ENCODE data around the gene TTC22.
A peak's percentile ranks its signal among the peaks of the same experiment; 100 is the strongest.

Gene TTC22

DNA sequence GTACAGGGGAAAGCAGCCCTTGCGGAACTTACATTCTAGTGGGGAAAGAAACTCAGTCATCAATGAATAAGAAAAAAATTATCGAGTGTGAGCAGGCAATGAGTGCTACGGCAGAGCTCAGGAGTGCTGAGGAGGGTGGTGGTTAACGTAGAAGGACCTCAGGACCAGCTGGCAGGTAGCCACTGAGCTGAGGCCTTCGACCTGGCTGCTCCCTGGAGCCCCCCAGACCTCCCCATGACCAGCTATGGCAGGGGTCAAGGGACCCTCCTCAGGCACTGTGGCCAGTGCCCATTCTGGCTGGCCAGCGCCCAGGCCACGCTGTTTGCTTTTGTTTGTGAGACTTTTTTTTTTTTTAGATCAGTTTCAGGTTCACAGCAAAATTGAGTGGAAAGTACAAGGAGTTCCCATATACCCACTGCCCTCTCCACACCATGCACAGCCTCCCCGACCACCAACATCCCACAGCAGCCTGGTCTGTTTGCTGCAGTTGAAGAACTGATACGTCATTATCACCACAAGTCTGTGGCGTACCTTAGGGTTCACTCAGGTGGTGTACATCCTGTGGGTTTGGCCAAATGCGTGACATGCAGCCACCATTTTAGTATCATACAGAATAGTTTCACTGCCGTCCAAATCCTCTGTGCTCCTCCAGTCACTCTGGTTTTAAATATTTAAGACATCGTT lies 11.8 kb upstream of the TTC22 start:
- WGBS (ENCODE audit: insufficient coverage) = 95% methylated on average over 7 of the region's 13 CpGs
- H3K4me1 ChIP-seq (ENCODE audit: control extremely low read depth in 1 of 4, control insufficient read depth in 4 of 4, insufficient read depth in 4 of 4, low read length in 3 of 4) = peaks cover 0 to 5% (median 0%) of the 10 kb centered on the region in 4 experiments
- H3K36me3 ChIP-seq (ENCODE audit: control insufficient read depth in 4 of 4, insufficient read depth in 4 of 4, low read length in 3 of 4) = no peaks in the 10 kb centered on the region
- ChIA-PET CTCF (interaction anchor here (0.6 to 2.2 kb wide), 3 partner anchors 12 to 952 kb away, joined by 4 to 10 read pairs (median 7); partner anchors contain the start of gene TTC22), POLR2A (interaction anchor here (0.6 kb wide), 1 partner anchor 514 kb away, joined by 6 read pairs; no protein-coding TSS in a partner anchor)
- H3K9me3 ChIP-seq (ENCODE audit: control extremely low read depth in 1 of 5, control insufficient read depth in 4 of 5, insufficient read depth in 2 of 5, low read depth in 1 of 5, low read length in 4 of 5) = no peaks in the 10 kb centered on the region
- DNase-seq = no peak
- H3K27ac ChIP-seq (ENCODE audit: insufficient read depth in 1 of 2, low read depth in 1 of 2, low read length in 2 of 2, poor library complexity in 1 of 2, severe bottlenecking in 2 of 2) = no peak overlapping the region
- no peak overlapping the region for H3K4me3 ChIP-seq (ENCODE audit: control insufficient read depth in 1 of 7, extremely low read depth in 1 of 7, insufficient read depth in 4 of 7, low read depth in 2 of 7, low read length in 6 of 7)
- no peaks in the 10 kb centered on the region for H3K27me3 ChIP-seq (replicated peaks in 2 of 5; ENCODE audit: control insufficient read depth in 4 of 5, insufficient read depth in 5 of 5, low read length in 4 of 5)

DNA sequence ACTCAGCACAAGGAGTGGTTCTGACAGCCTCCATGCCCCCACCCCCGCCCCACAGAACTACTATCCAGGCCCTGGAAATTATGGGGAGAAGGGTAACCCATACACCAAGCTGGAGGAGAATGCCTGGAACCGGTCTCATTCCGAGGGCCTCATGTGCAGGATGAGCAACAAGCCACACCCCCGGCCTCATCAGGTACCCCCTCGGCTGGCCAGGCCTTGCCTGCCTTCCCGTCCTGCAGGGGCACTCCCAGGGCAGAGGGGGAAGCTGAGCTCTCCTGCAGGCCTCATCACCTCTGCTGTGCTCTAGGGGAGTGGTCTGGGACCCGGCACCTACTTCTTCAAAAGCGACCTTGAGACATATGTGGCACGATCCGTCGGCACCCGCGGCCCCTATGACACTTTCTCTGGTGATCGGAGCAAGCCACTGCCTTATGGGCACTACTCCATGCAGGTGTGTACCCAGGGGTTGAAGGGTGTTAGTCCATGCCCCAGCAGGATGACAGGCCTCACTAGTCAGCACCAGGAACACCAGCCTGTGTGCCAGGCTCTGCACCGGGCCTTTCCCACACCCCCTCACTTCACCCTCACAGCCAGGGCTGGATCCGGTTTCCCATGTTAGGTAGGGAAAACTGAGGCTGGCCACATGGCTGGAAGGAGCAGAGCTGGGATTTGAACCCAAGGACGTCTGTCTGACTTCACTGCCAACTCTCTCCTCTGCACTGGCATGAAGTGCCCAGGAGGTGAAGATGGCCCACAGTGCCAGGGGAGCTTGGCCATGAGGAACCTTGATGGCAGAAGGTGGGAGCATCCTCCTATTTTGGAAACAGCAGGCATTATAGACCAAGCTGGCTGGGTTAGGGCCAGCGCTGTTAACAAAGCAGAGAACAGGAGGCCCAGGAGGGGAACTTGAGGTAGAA lies 10.9 kb upstream of the TTC22 start:
- Histone ChIP-seq H3K4me3 (ENCODE audit: control insufficient read depth in 1 of 7, extremely low read depth in 1 of 7, insufficient read depth in 4 of 7, low read depth in 2 of 7, low read length in 6 of 7) (no peak overlapping the region), H3K9me3 (ENCODE audit: control extremely low read depth in 1 of 5, control insufficient read depth in 4 of 5, insufficient read depth in 2 of 5, low read depth in 1 of 5, low read length in 4 of 5) (no peaks in the 10 kb centered on the region), H3K4me1 (ENCODE audit: control extremely low read depth in 1 of 4, control insufficient read depth in 4 of 4, insufficient read depth in 4 of 4, low read length in 3 of 4) (peaks cover 0 to 5% (median 0%) of the 10 kb centered on the region in 4 experiments), H3K36me3 (ENCODE audit: control insufficient read depth in 4 of 4, insufficient read depth in 4 of 4, low read length in 3 of 4) (no peaks in the 10 kb centered on the region), H3K27me3 (replicated peaks in 2 of 5; ENCODE audit: control insufficient read depth in 4 of 5, insufficient read depth in 5 of 5, low read length in 4 of 5) (no peaks in the 10 kb centered on the region), H3K27ac (ENCODE audit: insufficient read depth in 1 of 2, low read depth in 1 of 2, low read length in 2 of 2, poor library complexity in 1 of 2, severe bottlenecking in 2 of 2) (no peak overlapping the region)
- ChIA-PET POLR2A (interaction anchor here (0.6 kb wide), 2 partner anchors 513 to 666 kb away, joined by 3 to 6 read pairs; no protein-coding TSS in a partner anchor), CTCF (interaction anchor here (0.6 to 2.2 kb wide), 7 partner anchors 11 to 951 kb away, joined by 3 to 10 read pairs (median 4); partner anchors contain the start of genes SSBP3 and TTC22)
- WGBS (ENCODE audit: insufficient coverage) = 96% methylated on average over 13 of the region's 18 CpGs
- DNase-seq = no peak

DNA sequence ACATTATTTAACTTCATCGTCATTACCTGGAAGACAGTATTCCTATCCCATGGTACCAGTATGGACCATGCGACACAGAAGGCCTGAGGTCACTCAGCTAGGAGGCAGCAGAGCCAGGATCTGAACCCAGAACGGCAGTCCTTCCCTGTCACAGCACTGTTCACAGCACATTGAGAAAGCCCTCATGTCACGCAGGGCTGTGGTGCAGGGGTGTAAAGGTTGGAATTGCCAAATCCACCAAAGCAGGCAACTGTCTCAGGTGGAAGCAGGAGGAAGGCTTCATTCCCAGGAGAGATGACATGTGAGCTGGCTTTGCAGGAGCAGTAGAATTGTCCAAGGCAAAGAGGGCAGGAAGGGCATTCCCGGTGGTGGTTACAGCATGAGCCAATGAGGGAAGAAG lies 9.9 kb upstream of the TTC22 start:
- 100% methylated on average over 4 of the region's 5 CpGs for WGBS (ENCODE audit: insufficient coverage)
- no peak for DNase-seq
- no peaks in the 10 kb centered on the region for H3K27me3 ChIP-seq (replicated peaks in 2 of 5; ENCODE audit: control insufficient read depth in 4 of 5, insufficient read depth in 5 of 5, low read length in 4 of 5)
- ChIA-PET CTCF (interaction anchor here (0.6 to 2.2 kb wide), 5 partner anchors 10 to 322 kb away, joined by 3 to 10 read pairs (median 3); partner anchors contain the start of gene TTC22), POLR2A (no interaction called here)
- H3K27ac ChIP-seq (ENCODE audit: insufficient read depth in 1 of 2, low read depth in 1 of 2, low read length in 2 of 2, poor library complexity in 1 of 2, severe bottlenecking in 2 of 2) = no peak overlapping the region
- H3K4me1 ChIP-seq (ENCODE audit: control extremely low read depth in 1 of 4, control insufficient read depth in 4 of 4, insufficient read depth in 4 of 4, low read length in 3 of 4) = peaks cover 0 to 5% (median 0%) of the 10 kb centered on the region in 4 experiments
- no peaks in the 10 kb centered on the region for H3K36me3 ChIP-seq (ENCODE audit: control insufficient read depth in 4 of 4, insufficient read depth in 4 of 4, low read length in 3 of 4)
- H3K9me3 ChIP-seq (ENCODE audit: control extremely low read depth in 1 of 5, control insufficient read depth in 4 of 5, insufficient read depth in 2 of 5, low read depth in 1 of 5, low read length in 4 of 5) = no peaks in the 10 kb centered on the region
- no peak overlapping the region for H3K4me3 ChIP-seq (ENCODE audit: control insufficient read depth in 1 of 7, extremely low read depth in 1 of 7, insufficient read depth in 4 of 7, low read depth in 2 of 7, low read length in 6 of 7)

DNA sequence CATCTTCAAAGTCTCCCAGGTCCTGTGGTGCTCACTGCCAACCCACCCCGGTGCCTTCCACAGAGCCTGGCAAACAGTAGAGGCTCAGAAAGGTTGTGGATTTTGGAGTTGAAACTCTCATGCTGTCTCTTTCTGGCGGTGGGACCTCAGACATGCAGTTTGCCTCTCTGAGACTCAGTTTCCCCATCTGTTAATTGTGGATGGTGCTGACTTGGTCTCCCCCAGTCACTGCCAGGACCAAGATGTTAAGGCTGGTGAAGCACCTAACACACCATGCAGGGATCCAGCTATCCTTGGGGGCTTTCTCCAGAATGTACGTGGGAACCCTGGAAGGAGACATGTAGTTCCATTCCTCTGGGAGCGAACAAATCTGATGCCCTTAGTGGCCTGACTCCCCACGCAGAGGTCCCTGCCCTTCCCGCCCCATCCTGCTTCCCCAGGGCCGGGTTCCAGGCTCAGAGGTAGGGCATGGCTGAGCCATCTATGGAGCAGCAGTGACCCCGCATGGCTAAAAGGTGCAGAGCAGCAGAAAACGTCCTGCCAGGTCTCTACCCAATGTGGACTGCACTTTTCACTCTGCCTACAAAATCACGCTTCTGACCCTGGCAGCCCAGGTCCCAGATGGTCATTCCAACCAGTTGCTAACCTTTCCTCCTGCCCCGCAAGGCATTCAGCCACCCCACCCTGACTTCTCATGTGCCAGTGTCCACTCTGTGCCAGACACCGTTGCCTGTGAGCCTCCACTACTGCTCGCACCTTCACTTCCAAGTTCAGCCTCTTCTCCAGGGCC lies 9.2 kb upstream of the TTC22 start:
- peak; percentile 44 to 69 (median 54) for DNase-seq
- Histone ChIP-seq H3K4me1 (ENCODE audit: control extremely low read depth in 1 of 4, control insufficient read depth in 4 of 4, insufficient read depth in 4 of 4, low read length in 3 of 4) (peaks cover 0 to 5% (median 0%) of the 10 kb centered on the region in 4 experiments), H3K4me3 (ENCODE audit: control insufficient read depth in 1 of 7, extremely low read depth in 1 of 7, insufficient read depth in 4 of 7, low read depth in 2 of 7, low read length in 6 of 7) (no peak overlapping the region), H3K27ac (ENCODE audit: insufficient read depth in 1 of 2, low read depth in 1 of 2, low read length in 2 of 2, poor library complexity in 1 of 2, severe bottlenecking in 2 of 2) (no peak overlapping the region), H3K36me3 (ENCODE audit: control insufficient read depth in 4 of 4, insufficient read depth in 4 of 4, low read length in 3 of 4) (no peaks in the 10 kb centered on the region), H3K9me3 (ENCODE audit: control extremely low read depth in 1 of 5, control insufficient read depth in 4 of 5, insufficient read depth in 2 of 5, low read depth in 1 of 5, low read length in 4 of 5) (no peaks in the 10 kb centered on the region), H3K27me3 (replicated peaks in 2 of 5; ENCODE audit: control insufficient read depth in 4 of 5, insufficient read depth in 5 of 5, low read length in 4 of 5) (no peaks in the 10 kb centered on the region)
- CTCF ChIA-PET = interaction anchor here (0.7 to 1.5 kb wide), 3 partner anchors 10 to 136 kb away, joined by 3 to 14 read pairs (median 4); partner anchors contain the start of gene TTC22
- WGBS (ENCODE audit: insufficient coverage) = 44% methylated on average over 12 of the region's 13 CpGs
- POLR2A ChIA-PET = no interaction called here

GRCh38 chr1:54809496-54810074 lies 8.5 kb upstream of the TTC22 start:
- peaks cover 0 to 5% (median 0%) of the 10 kb centered on the region in 4 experiments for H3K4me1 ChIP-seq (ENCODE audit: control extremely low read depth in 1 of 4, control insufficient read depth in 4 of 4, insufficient read depth in 4 of 4, low read length in 3 of 4)
- no peak for DNase-seq
- H3K4me3 ChIP-seq (ENCODE audit: control insufficient read depth in 1 of 7, extremely low read depth in 1 of 7, insufficient read depth in 4 of 7, low read depth in 2 of 7, low read length in 6 of 7) = no peak overlapping the region
- POLR2A ChIA-PET = no interaction called here
- 38% methylated on average over 1 of the region's 3 CpGs for WGBS (ENCODE audit: insufficient coverage)
- CTCF ChIA-PET = interaction anchor here (0.7 to 1.5 kb wide), 3 partner anchors 9 to 135 kb away, joined by 3 to 14 read pairs (median 4); partner anchors contain the start of gene TTC22
- H3K27ac ChIP-seq (ENCODE audit: insufficient read depth in 1 of 2, low read depth in 1 of 2, low read length in 2 of 2, poor library complexity in 1 of 2, severe bottlenecking in 2 of 2) = no peak overlapping the region
- H3K36me3 ChIP-seq (ENCODE audit: control insufficient read depth in 4 of 4, insufficient read depth in 4 of 4, low read length in 3 of 4) = no peaks in the 10 kb centered on the region
- H3K9me3 ChIP-seq (ENCODE audit: control extremely low read depth in 1 of 5, control insufficient read depth in 4 of 5, insufficient read depth in 2 of 5, low read depth in 1 of 5, low read length in 4 of 5) = no peaks in the 10 kb centered on the region
- no peaks in the 10 kb centered on the region for H3K27me3 ChIP-seq (replicated peaks in 2 of 5; ENCODE audit: control insufficient read depth in 4 of 5, insufficient read depth in 5 of 5, low read length in 4 of 5)

- Histone ChIP-seq H3K27me3 (replicated peaks in 2 of 5; ENCODE audit: control insufficient read depth in 4 of 5, insufficient read depth in 5 of 5, low read length in 4 of 5) (no peaks in the 10 kb centered on the region), H3K36me3 (ENCODE audit: control insufficient read depth in 4 of 4, insufficient read depth in 4 of 4, low read length in 3 of 4) (no peaks in the 10 kb centered on the region), H3K9me3 (ENCODE audit: control extremely low read depth in 1 of 5, control insufficient read depth in 4 of 5, insufficient read depth in 2 of 5, low read depth in 1 of 5, low read length in 4 of 5) (no peaks in the 10 kb centered on the region), H3K4me3 (ENCODE audit: control insufficient read depth in 1 of 7, extremely low read depth in 1 of 7, insufficient read depth in 4 of 7, low read depth in 2 of 7, low read length in 6 of 7) (no peak overlapping the region), H3K4me1 (ENCODE audit: control extremely low read depth in 1 of 4, control insufficient read depth in 4 of 4, insufficient read depth in 4 of 4, low read length in 3 of 4) (peaks cover 0 to 5% (median 0%) of the 10 kb centered on the region in 4 experiments), H3K27ac (ENCODE audit: insufficient read depth in 1 of 2, low read depth in 1 of 2, low read length in 2 of 2, poor library complexity in 1 of 2, severe bottlenecking in 2 of 2) (no peak overlapping the region)
- 94% methylated on average over 9 of the region's 12 CpGs for WGBS (ENCODE audit: insufficient coverage)
- DNase-seq = no peak
- CTCF ChIA-PET = interaction anchor here (0.8 to 1.5 kb wide), 2 partner anchors 8 to 38 kb away, joined by 3 to 14 read pairs; partner anchors contain the start of gene TTC22
- POLR2A ChIA-PET = no interaction called here
Observed at GRCh38 chr1:54808443-54809207, 7.5 kb upstream of the TTC22 start.
